H1 (cell line): ENCODE results near the gene GPR176. TPM values are rescaled to one million over a fixed set of nuclear protein-coding genes. Genes with fewer than 3 reads are reported as not detected.

Source experiments
- CTCF ChIA-PET: fragments of 300-600 bp; sonication (Branson Sonifier 250); formaldehyde crosslinking; loops from one replicate; lab custom pipeline; 2021; ENCODE audit not compliant: partially characterized antibody; lab: Charles Lee
- POLR2A ChIA-PET: fragments of 300-600 bp; sonication (Branson Sonifier 250); formaldehyde crosslinking; loops from one replicate; lab custom pipeline; 2021; ENCODE audit warnings: inconsistent platforms; ENCODE audit not compliant: partially characterized antibody; lab: Charles Lee
- DNase-seq, 2 experiments: peaks; one replicate each; pipeline versions ENCODE4 v3.0.0 to v3.0.0-alpha.2; 2010 to 2022; ENCODE audit warnings: low spot score in 2 of 2, low read depth in 1 of 2, mixed read lengths in 1 of 2
- FAIRE-seq: peaks from 2 replicates; lab custom pipeline; 2011; peaks lifted over from hg19 to GRCh38; lab: Jason Lieb, UNC
- H2AFZ ChIP-seq: 2 replicates; pipeline ENCODE4 v1.8.1; 2012; ENCODE audit warnings: low read length, inconsistent platforms
- H2AK5ac ChIP-seq: 2 replicates; pipeline ENCODE4 v1.6.1; 2013; ENCODE audit warnings: low read depth, low read length
- H2BK120ac ChIP-seq: replicated peaks from 2 replicates; pipeline ENCODE3; 2013; ENCODE audit warnings: low read depth, low read length, inconsistent platforms
- H2BK12ac ChIP-seq: 2 replicates; pipeline ENCODE4 v1.6.1; 2013; ENCODE audit warnings: low read depth, low read length
- H2BK15ac ChIP-seq: 2 replicates; pipeline ENCODE4 v1.6.1; 2013; ENCODE audit warnings: low read length
- H2BK20ac ChIP-seq: 2 replicates; pipeline ENCODE4 v1.6.1; 2013; ENCODE audit warnings: low read length
- H2BK5ac ChIP-seq: 2 replicates; pipeline ENCODE4 v1.6.1; 2013; ENCODE audit warnings: low read depth, low read length
- H3K14ac ChIP-seq: 2 replicates; pipeline ENCODE4 v1.6.1; 2013; ENCODE audit warnings: inconsistent platforms; ENCODE audit not compliant: insufficient read length
- H3K18ac ChIP-seq: 2 replicates; pipeline ENCODE4 v1.6.1; 2013; ENCODE audit warnings: low read length; ENCODE audit errors: extremely low read depth
- H3K23ac ChIP-seq: 2 replicates; pipeline ENCODE4 v1.6.1; 2013; ENCODE audit warnings: inconsistent platforms; ENCODE audit not compliant: insufficient read length
- H3K23me2 ChIP-seq: 2 replicates; pipeline ENCODE4 v1.6.1; 2013; ENCODE audit warnings: low read depth, low read length
- H3K27ac ChIP-seq: 2 replicates; pipeline ENCODE4 v1.6.1; 2011; ENCODE audit warnings: low read depth, low read length, inconsistent platforms
- H3K27me3 ChIP-seq, 4 experiments: replicated peaks in 1 of 4; 1 replicate in 1 of 4; 2 replicates in 3 of 4; pipeline versions ENCODE4 v1.6.1 to v1.8.1; 2011 to 2013; ENCODE audit warnings: low read length in 3 of 4, mild to moderate bottlenecking in 3 of 4, inconsistent platforms in 2 of 4, mixed read lengths in 2 of 4, moderate library complexity in 1 of 4; ENCODE audit not compliant: control insufficient read depth in 3 of 4, insufficient read depth in 3 of 4; ENCODE audit errors: extremely low read depth in 1 of 4
- H3K36me3 ChIP-seq, 4 experiments: 2 replicates each; pipeline versions ENCODE4 v1.6.1 to v1.8.1; 2011 to 2013; ENCODE audit warnings: mild to moderate bottlenecking in 4 of 4, low read length in 3 of 4, moderate library complexity in 2 of 4, control low read depth in 1 of 4, inconsistent platforms in 1 of 4; ENCODE audit not compliant: insufficient read depth in 4 of 4, control insufficient read depth in 2 of 4
- H3K4ac ChIP-seq: replicated peaks from 2 replicates; pipeline ENCODE3; 2013; ENCODE audit warnings: low read length, low read depth, mixed read lengths, inconsistent platforms; ENCODE audit not compliant: insufficient read length
- H3K4me1 ChIP-seq, 4 experiments: replicated peaks in 1 of 4; 1 replicate in 1 of 4; 2 replicates in 3 of 4; pipeline versions ENCODE4 v1.6.1 to v1.8.1; 2011 to 2013; ENCODE audit warnings: low read length in 3 of 4, inconsistent platforms in 2 of 4, mixed read lengths in 1 of 4; ENCODE audit not compliant: insufficient read depth in 4 of 4, control insufficient read depth in 3 of 4
- H3K4me2 ChIP-seq, 2 experiments: 2 replicates each; pipeline versions ENCODE4 v1.6.1 to v1.8.1; 2011 to 2013; ENCODE audit warnings: low read depth in 2 of 2, low read length in 2 of 2, control low read depth in 1 of 2, inconsistent platforms in 1 of 2, mild to moderate bottlenecking in 1 of 2; ENCODE audit not compliant: insufficient read depth in 1 of 2
- H3K4me3 ChIP-seq, 4 experiments: fragments of 200-600, 300-600 bp in 1 of 4; sonication (generic), shearing (Covaris generic), sonication (Bioruptor Twin) in 1 of 4; 2 replicates each; pipeline versions ENCODE4 v1.5.1 to v1.8.1; 2011 to 2016; ENCODE audit warnings: low read length in 4 of 4, low read depth in 3 of 4, control low read depth in 2 of 4, inconsistent platforms in 2 of 4, mild to moderate bottlenecking in 2 of 4, mixed read lengths in 1 of 4, moderate library complexity in 1 of 4; ENCODE audit not compliant: insufficient read depth in 2 of 4; ENCODE audit errors: extremely low read depth in 1 of 4
- H3K56ac ChIP-seq: replicated peaks from 2 replicates; pipeline ENCODE3; 2013; ENCODE audit warnings: low read depth, mild to moderate bottlenecking, mixed read lengths, low read length, inconsistent platforms; ENCODE audit not compliant: insufficient read length
- H3K79me1 ChIP-seq: 2 replicates; pipeline ENCODE4 v1.6.1; 2013; ENCODE audit warnings: low read depth, low read length, control low read depth
- H3K79me2 ChIP-seq, 2 experiments: 2 replicates each; pipeline versions ENCODE4 v1.6.1 to v1.8.1; 2012 to 2013; ENCODE audit warnings: low read length in 2 of 2, mild to moderate bottlenecking in 2 of 2, inconsistent platforms in 1 of 2; ENCODE audit not compliant: insufficient read depth in 2 of 2, control insufficient read depth in 1 of 2
- H3K9ac ChIP-seq, 4 experiments: replicated peaks in 1 of 4; 1 replicate in 1 of 4; 2 replicates in 3 of 4; pipeline versions ENCODE4 v1.6.1 to v1.8.1; 2011 to 2013; ENCODE audit warnings: low read depth in 3 of 4, low read length in 3 of 4, control low read depth in 2 of 4, mild to moderate bottlenecking in 2 of 4, moderate library complexity in 2 of 4, inconsistent platforms in 1 of 4; ENCODE audit errors: extremely low read depth in 1 of 4
- H3K9me3 ChIP-seq, 2 experiments: 2 replicates each; pipeline versions ENCODE4 v1.6.1 to v1.8.1; 2012 to 2013; ENCODE audit warnings: mild to moderate bottlenecking in 2 of 2, moderate library complexity in 2 of 2, control low read depth in 1 of 2, inconsistent platforms in 1 of 2, low read depth in 1 of 2, low read length in 1 of 2, mixed read lengths in 1 of 2; ENCODE audit not compliant: insufficient read depth in 2 of 2
- H4K20me1 ChIP-seq, 2 experiments: replicated peaks in 1 of 2; 2 replicates each; pipeline versions ENCODE3 to v1.8.1; 2011 to 2013; ENCODE audit warnings: inconsistent platforms in 2 of 2, low read length in 2 of 2, mild to moderate bottlenecking in 1 of 2; ENCODE audit not compliant: insufficient read depth in 2 of 2, control insufficient read depth in 1 of 2
- H4K5ac ChIP-seq: 2 replicates; pipeline ENCODE4 v1.6.1; 2013; ENCODE audit warnings: low read length, low read depth, mixed read lengths, inconsistent platforms; ENCODE audit not compliant: insufficient read length
- H4K8ac ChIP-seq: 2 replicates; pipeline ENCODE4 v1.8.0; 2013; ENCODE audit warnings: mild to moderate bottlenecking, moderate library complexity, low read length, inconsistent platforms; ENCODE audit not compliant: insufficient read depth; ENCODE audit errors: extremely low read depth
- H4K91ac ChIP-seq: replicated peaks from 2 replicates; pipeline ENCODE3; 2013; ENCODE audit warnings: low read length, mixed read lengths, inconsistent platforms; ENCODE audit not compliant: insufficient read length
- GABPA ChIP-seq: IDR thresholded peaks from 2 replicates; pipeline ENCODE4 v1.6.1; 2011; ENCODE audit warnings: mild to moderate bottlenecking, low read length, moderate library complexity, borderline replicate concordance; ENCODE audit not compliant: insufficient read depth
- GTF2F1 ChIP-seq: IDR thresholded peaks from 2 replicates; pipeline ENCODE4 v1.6.1; 2012; ENCODE audit warnings: low read depth, low read length, improper control_type of control experiment, borderline replicate concordance
- WGBS, 2 experiments: shearing (Covaris generic) in 1 of 2; methylation state at CpG; one replicate each; pipeline versions ENCODE4 v1.1.6 to v1.1.7; 2013 to 2015; ENCODE audit warnings: low lambda C conversion rate in 2 of 2, mixed read lengths in 2 of 2, inconsistent platforms in 1 of 2, low coverage in 1 of 2, missing lambda C conversion rate in 1 of 2; ENCODE audit not compliant: insufficient replicate concordance in 2 of 2, insufficient coverage in 1 of 2, insufficient read length in 1 of 2; ENCODE audit errors: extremely low coverage in 1 of 2, missing lambda C conversion rate in 1 of 2; 5-methylcytosine and 5-hydroxymethylcytosine counted together
- polyA plus RNA-seq, 7 experiments: library from polyadenylated mRNA; depleted of rRNA in 3 of 7; stranded (reverse) in 5 of 7; unstranded in 2 of 7; fragments of >200 nt in 5 of 7; fragments of 200-250 nt in 2 of 7; gene quantifications; 1 replicate in 5 of 7; 2 replicates in 1 of 7; 4 replicates in 1 of 7; pipeline versions ENCODE4 v1.2.1 to v1.2.3, GENCODE V29; 2011 to 2013; ENCODE audit warnings: missing spikeins in 2 of 7, mixed read lengths in 2 of 7
- total RNA-seq: library from RNA; stranded (reverse); fragmentation: NEBNext Ultra II Directional; extraction: Animal tissue kit (Norgen Biotek cat#: 25700); gene quantifications from 2 replicates; pipeline ENCODE4 v1.2.1, GENCODE V29; 2021

Gene GPR176
- total and polyA plus RNA-seq, 2 of the 8 experiments (the other 6 are each of a cell fraction or from before 2014, with no cell fraction given) = 190 to 281 TPM

DNA sequence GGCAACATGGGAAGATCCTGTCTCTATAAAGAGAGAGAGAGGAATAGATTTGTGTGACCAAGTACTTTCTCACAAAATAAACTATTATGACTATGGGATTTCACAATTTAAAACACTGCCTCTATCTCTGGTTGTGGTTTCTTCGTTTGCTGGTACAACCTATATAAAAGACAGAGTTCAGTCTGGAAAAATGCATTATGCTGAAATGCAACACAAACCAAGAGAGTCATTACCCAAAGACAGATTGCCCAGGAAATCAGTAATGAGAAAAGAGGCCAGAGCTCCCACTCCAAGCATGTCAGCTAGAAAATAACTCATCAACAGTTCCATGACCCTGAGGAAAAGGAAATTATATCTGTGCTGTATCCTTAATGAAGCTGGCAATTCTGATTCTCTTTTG, 23.2 kb downstream of the GPR176 start:
- H3K23ac ChIP-seq = no peak overlapping the region
- H3K9me3 ChIP-seq = peaks cover 0 to 6% of the 10 kb centered on the region in 2 experiments; a peak in 1 of 4 replicates
- H3K4me2 ChIP-seq = no peak overlapping the region
- TF ChIP-seq GABPA (no peak), GTF2F1 (no peak)
- no peak overlapping the region for H3K56ac ChIP-seq
- no peak overlapping the region for H4K5ac ChIP-seq
- no peak overlapping the region for H2BK5ac ChIP-seq
- CTCF ChIA-PET = interaction anchor here (1.2 to 1.5 kb wide), 2 partner anchors 10 to 62 kb away, joined by 3 to 7 read pairs; no protein-coding TSS in a partner anchor
- H3K27me3 ChIP-seq = no peaks in the 10 kb centered on the region
- H3K4me1 ChIP-seq = peaks cover 2 to 19% (median 12%) of the 10 kb centered on the region in 4 experiments
- H2AFZ ChIP-seq = no peak overlapping the region
- H3K14ac ChIP-seq = no peak overlapping the region
- peaks cover 9% of the 10 kb centered on the region; the same call in 1 of the 2 replicates for H3K79me1 ChIP-seq
- H3K36me3 ChIP-seq = peaks cover 0 to 19% (median 6%) of the 10 kb centered on the region in 4 experiments; a peak in 3 of 8 replicates
- peaks cover 7 to 78% of the 10 kb centered on the region in 2 experiments for H3K79me2 ChIP-seq
- no peak for FAIRE-seq
- H2BK120ac ChIP-seq = no peak overlapping the region
- H4K8ac ChIP-seq = no peak overlapping the region
- H3K4ac ChIP-seq = no peak overlapping the region
- H3K27ac ChIP-seq = no peak overlapping the region
- no peak overlapping the region for H3K18ac ChIP-seq
- no peak overlapping the region for H3K4me3 ChIP-seq
- H3K23me2 ChIP-seq = no peaks in the 10 kb centered on the region
- H2AK5ac ChIP-seq = no peak overlapping the region; the same call in 1 of the 2 replicates
- H2BK20ac ChIP-seq = no peak overlapping the region
- no peak overlapping the region for H2BK12ac ChIP-seq
- DNase-seq = no peak
- POLR2A ChIA-PET = interaction anchor here (0.7 to 1.9 kb wide), 5 partner anchors 9 to 133 kb away, joined by 3 to 10 read pairs (median 5); no protein-coding TSS in a partner anchor
- WGBS, 2 experiments = 88% methylated on average over 1 of the region's 1 CpG; no CpG with 5 or more reads in 1 of the 2 experiments
- H4K91ac ChIP-seq = no peak overlapping the region
- H2BK15ac ChIP-seq = no peak overlapping the region
- no peak overlapping the region for H3K9ac ChIP-seq
- no peaks in the 10 kb centered on the region for H4K20me1 ChIP-seq
